Mesenteric fat pad (tissue), 1 donor: ENCODE results near the gene TEC. TPM values are rescaled to one million over a fixed set of nuclear protein-coding genes. Genes with fewer than 3 reads are reported as not detected.

Experiments
- DNase-seq: peaks from one replicate; pipeline ENCODE4 v3.0.0-alpha.2; 2020; ENCODE audit warnings: low spot score
- total RNA-seq: library from RNA; stranded (reverse); fragmentation: NEBNext Ultra II Directional; extraction: Animal tissue kit (Norgen Biotek cat#: 25700); gene quantifications from one replicate; pipeline ENCODE4 v1.2.1, GENCODE V29; 2021
- donor health status: DM: yes; HTN: yes; CAD: no.

TEC gene
- total RNA-seq, 1 donor from 2014 or later, result 5.4 TPM

DNA sequence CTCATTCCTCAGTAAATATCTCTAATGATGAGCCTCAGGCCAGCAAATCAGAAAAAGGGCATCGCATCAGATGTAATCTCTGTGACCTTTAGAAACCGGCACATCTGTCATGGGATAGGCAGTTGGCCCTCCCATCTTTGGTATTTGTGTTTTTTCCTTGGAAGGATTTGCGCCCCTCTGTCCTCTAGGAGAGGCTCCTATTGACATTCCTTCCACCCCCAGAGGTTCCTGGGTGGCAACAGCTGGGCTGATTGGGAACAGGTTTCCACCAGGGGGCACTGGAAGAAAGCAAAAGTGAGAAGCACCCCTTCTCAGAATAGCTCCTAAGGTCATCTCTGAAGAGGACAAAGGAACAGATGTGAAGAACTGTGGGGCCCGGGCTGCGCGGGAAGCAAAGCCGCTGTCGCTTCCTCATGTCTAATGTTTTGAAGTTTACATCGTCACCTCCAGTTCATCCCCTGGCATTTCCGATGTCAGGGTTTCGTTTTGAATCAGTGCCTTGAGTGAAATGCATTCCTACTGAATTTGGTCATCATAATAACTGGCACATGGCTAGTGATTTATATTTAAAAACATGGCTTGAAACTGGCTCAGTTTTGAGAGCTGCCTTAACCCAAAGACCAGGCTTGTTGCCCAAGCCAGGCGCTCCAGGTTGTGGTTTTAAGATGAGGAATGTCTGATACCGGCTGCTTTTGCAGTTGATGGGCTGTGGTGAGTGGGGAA is 141.8 kb downstream of the TEC start:
- DNase-seq, result no peak

DNA sequence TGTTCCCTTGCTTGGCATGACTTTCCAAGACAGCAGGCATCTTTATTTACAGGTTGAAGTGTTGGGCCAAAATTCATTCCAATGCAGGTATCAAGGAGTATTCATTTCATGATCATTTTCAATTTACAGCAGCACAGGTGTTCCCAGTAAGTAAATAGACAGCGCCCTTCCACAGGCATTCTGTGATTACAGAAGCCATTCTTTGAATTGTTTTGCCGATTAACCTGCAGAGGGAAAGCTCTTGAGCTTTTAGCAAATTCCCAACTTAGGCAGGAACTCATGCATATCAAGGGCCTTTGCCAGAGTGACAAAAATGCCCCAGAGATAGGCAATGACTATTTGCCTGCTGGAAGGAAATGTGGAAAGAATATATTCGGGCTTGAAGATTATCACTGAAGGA is 142.4 kb downstream of the TEC start:
- DNase-seq, result no peak

DNA sequence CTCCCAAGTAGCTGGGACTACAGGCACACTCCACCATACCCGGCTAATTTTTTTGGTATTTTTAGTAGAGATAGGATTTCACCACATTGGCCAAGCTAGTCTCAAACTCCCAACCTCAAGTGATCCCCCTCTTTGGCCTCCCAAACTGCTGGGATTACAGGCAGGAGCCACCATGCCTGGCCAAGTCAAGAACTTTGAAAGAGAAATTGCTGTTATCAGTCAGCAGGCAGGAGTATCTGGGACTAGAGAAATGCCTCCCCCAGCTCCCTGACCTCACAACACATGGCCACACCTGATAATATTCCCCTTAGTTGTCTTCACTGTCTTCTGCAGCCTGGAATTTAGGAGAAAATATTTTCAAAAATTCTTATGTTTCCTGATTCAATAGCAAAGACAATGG is 143.0 kb downstream of the TEC start:
- DNase-seq, result no peak

DNA sequence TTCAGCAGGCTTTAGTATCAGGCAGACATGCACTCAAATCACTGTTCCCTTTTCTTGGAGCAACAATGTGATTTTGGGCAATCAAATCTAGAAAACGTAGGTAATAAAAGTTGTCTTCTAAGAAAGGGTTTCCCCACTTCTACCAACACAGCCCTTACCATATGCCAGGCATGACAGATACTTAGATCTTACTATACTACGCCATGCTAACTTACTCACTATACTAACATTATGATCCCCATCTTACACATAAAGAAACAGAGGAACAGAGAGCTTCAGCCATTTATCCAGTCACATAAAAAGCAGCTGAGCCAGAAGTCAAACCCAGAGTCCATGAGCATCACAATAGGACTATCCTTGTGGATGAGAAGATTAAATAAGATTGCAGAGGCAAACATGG is 144.8 kb downstream of the TEC start:
- no peak for DNase-seq

DNA sequence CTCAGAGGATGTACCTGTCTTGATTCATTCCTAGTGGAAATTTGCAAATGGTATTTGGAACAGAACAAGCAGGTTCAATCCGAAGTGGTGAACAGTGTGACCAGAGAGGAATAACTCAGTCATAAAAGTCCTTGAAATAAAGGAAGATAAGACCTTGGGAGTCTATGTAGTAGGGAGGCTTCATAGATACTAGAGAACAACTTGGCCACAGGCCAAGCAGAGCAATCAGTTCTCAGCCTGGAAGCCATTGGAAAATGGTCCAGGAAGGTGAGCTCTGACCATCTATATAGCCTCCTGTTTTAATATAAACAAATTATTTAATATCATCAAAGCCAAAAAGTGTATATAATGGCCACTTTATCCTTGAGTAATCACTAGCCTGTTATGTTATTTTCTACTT is 146.9 kb downstream of the TEC start:
- no peak for DNase-seq

DNA sequence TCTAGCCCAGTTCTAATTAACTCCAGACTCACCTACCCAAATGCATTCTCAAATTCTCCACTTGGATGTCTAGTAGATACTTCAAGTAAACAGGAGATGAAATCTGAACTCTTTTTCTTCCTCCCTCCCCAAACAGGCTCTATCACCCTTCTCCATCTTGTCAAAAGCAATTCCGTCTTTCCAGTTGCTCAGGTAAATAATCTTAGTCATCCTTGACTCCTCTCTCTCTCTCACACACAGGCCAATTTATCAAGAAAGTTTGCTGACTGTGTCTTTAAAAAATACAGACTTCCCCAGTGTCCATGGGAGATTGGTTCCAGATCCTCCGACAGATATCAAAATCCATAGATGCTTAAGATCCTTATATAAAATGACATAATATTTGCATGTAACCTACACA is 148.5 kb downstream of the TEC start:
- DNase-seq, result no peak

DNA sequence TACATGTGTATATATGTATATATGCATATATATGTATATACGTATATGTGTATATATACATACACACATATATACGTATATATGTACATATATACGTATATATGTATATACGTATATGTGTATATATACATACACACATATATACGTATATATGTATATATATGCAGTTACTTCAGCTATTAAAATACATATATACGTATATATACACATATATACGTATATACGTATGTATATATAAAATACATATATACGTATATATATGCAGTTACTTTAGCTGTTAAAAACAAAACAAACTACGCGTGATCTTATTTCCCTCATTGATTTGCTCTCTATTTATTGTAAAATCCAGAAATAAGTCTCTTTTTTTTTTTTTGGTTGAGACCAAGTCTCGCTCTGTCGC is 149.5 kb downstream of the TEC start:
- DNase-seq, result no peak

DNA sequence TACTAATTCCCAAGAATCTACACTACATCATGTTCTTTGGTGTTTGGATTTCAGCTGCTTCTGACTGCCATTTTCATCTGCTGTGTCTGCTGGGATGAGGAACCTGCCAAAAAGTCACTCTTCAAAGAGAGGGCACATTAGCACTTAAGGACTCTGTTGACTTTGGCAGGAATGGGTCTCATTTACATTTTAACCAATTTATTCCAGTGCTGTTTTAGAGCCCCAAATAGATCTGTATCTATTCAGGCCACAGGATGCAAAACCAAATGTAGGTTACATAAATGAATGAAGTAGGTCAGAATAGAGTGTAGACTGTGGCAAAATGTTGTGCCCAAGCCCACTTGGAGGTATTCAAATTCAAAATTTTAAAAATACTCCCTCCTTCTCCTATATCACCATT is 150.0 kb downstream of the TEC start:
- DNase-seq, result no peak

DNA sequence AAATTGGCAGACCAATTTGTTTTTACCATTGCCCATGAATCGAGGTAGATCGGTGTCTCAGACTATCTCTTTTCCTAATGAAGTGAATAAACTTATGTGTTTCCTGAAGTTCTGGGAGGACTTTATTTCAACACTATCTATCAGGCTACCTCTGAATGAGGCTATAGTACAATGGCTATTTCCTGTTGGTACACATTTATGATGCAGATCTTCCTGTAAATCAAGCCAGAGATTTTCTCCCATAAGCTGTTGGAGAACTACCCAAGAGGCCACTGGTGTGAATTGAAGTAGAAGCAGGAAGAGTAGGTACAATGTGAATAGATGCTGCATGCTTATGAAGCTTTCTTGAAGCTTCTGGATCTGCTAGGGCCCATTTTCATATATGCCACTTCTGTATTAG is 151.6 kb downstream of the TEC start:
- no peak for DNase-seq

DNA sequence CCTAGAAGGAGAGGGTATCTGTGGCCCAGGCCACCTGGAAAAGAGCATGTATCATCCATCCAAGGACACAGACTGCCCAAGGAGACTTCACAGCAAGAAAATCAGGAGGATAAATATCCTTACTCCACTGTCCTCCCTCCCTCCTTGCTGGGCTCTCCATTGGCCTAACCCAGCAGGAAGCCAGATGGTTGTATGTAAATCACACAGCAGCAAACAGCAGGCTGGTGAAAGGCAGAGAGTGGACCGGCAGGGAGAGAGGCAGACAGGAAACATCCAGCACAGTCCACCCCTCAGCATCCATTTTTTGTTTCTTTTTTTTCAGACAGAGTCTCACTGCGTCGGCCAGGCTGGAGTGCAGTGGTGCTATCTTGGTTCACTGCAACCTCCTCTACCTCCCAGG is 153.1 kb downstream of the TEC start:
- DNase-seq, result no peak

DNA sequence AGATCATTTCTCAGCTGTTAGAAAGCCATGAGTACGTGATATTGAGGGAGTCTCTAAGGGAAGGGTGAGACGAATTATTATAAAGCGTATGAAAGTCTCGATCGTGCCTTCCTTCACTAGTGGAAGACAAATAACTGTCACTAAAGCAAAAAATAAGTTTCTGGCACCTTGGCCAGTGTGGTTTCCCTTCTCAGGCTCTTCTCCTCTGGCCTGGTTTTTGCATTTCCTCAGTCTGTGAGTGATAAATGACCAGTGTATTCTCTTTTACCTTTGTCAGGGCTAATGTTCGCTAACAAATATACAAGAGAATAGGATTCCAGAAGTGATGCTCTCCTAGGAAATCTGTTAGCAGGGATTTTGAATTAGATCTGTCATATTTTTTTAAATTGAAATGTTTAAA is 155.2 kb downstream of the TEC start:
- DNase-seq, result no peak

DNA sequence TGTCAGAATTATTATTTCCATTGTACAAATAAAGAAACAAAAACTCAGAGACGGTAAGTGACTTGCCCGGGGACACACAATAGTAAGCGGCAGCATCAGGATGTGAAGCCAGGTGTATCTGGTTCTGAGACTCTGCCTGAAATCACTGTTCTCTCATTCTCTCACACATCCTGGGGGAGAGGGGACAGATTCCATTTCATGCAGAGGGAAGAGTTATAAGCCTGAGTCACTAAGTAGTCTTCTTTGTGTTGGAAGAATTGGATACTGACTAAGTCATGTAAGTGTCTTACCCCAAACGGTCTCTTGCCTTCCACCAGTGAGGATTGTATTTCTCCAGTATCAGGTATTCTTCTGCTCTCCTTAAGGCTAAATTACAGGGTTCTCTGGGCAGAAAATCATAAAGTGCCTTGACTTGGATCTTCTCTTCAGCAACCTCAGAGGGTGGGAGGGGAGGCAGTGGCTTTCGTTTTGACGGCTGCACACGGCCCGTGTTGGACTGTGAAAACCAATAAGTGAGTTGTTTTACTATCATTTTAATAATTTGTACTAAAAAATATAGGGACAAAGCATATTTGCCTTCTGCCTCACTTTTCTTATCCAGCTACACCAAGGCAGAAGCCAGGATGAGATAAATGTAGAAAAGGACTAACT is 157.5 kb downstream of the TEC start:
- DNase-seq, result no peak

DNA sequence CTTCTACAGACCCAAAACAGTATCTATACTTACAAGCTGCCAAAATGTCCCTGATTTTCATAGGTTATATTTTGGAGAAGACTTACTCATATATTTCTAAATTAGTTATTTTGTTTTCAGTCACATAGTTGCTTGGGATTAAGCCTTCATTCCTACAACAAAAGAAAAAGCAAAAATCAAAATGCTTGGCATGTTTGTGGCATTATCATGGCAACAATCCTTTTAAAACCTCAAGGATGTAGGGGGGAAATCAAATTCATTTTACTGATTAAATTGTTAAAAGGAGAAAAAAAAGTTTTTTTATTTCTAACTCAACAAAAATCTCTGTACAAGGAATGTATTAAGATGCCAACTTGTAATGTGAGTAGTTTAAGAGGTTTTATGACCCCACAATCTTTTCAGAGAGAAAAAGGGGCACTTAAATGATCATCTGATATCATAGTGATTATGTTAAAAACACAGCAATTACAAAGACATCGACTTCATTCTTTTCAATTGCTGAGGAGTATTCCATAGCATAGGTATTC is 159.1 kb downstream of the TEC start:
- no peak for DNase-seq

DNA sequence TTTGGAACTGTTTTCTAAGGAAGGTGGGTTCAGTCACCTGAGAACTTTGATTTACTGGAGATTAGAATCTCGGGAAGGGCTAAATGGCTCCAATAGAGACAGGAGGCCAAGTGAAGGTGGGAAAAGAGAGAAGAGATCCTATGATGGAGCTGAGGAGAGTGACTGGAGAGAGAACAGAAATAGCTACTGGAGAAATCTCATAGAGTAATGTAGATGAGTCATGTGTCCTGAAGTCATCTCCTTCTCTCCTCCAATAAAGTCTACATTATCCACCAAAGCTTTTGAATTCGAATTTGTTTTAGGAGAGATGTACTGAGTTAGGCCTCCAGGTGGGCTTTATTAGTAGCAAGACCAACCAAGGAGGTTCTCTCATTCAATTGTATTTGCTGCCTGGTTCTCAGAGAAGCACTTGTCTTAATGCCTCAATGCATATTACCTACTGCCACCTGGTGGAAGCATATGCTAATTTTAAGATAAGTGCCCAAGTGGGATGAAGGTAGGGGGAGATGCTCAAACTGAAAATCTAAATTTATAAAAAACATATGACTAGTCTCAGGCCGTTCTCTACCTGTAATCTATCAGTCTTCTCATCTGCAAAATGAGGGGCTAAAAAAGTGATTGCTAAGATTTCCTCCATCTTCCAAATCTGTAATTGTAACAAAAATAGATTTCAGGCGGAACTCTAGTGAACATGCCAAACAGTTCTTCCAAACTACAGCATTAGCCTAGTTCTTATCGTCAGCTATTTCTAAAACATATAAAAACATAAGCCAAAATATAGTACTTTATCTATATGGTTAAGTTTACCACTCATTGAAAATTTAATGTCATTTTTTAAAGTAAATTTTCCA is 160.0 kb downstream of the TEC start:
- DNase-seq, result no peak

DNA sequence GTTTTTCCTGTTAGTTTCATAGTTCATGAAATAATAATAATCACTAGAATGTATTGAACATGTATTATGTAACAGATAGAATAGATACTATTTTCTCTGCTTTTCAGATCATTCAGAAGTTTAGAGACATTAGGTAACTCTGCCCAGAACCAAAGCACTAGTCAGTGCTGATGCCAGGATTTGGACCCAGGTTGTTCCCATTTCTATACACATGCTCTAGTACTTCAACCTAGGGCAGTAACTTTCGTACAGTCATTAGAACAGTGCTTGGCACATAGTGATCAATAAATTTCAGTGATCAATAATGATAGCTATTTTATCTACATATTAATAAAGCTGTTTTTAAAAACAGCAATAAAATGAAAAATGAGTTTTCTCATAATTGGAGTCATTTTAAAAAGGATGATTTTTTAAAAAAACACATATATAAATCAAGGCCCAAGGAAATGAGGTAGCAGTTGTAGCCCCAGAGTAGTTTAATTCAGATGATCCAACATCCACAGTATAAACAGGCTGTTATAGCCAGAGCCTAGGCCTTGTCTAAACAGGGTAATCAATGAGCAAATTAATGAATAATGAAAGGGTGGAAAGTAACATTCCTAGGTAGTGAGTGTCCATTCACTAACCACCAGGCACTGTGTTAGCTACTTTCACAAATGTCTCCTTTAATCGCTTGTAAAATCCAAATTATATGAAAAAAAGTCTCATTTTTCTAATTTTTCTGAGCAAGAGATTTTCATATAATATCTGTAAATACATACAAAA is 161.1 kb downstream of the TEC start:
- DNase-seq, result no peak

DNA sequence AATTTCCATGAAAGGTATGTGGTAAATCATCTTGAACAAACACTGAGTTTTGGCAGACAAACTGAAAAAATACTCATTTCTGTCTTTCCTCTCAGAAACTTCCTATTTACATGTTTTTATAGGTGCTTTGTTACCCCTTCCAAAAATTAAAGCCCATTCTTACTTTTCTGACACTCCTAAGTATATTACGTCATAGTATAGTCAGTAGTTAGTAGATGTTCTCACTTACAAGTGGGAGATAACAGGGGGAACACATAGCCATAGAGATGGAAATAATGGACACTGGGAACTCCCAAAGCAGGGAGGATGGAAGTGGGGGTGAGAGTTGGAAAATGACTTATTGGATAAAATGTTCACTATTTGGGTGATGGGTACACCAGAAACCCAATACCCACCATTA is 164.4 kb downstream of the TEC start:
- DNase-seq, result no peak

DNA sequence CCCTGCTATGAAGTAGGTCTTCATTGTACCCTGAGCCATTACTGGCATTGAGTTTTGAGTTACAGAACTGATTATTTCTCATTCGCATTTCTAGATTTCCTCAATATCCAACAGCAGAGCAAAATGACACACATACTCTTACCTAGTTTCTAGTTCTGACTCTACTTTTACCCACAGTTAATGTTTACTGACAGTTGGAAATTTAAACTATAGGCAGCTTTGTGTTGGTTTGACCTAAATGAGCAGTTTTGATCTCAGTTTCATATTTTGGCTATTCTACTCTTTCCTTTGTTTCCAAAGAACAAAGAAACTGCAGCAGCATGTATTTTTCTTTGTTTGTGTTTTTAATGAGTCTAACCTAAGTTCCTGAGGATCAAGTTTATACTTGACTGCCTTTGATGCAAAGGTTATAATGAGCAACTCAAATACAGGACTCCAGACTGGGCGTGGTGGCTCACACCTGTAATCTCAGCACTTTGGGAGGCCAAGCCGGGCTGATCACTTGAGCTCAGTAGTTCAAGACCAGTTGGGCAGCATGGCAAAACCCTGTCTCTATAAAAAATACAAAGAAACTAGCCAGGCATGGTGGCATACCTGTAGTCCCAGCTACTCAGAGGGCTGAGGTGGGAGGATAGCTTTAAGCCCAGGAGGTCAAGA is 166.0 kb downstream of the TEC start:
- DNase-seq, result no peak

DNA sequence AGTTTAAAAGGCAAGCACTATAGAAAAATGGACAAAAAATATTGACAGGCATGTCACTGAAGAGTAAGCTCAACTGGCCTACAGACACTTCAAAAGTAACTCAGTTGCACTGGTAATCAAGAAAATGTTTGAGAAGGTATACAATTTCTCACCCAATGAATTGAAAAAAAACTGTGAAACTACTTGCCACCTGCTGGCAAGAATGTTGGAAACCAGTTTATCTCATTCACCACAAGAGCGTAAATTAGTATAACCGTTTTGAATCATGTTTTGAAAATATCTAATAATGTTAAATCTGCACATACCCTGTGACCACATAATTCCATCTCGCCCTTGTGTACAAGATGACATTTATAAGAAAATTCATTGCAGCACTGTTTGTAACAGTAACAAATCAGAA is 167.3 kb downstream of the TEC start:
- DNase-seq, result no peak

DNA sequence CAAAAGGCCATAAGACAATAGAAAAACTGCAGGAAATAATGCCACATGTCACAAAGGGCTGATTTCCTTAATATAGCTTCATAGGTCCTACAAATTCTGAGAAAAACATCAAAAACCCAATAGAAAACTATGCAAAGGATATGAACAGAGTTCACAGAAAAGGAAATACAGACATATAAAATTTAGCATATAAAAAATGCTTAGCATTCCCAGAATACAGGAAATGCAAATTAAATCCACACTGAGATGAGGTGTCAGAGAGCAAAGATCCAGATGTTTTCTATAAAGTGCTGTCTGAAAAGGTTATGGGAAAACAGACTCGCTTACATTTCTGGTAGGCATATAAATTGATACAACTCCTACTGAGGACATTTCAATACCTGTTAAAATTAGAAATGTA is 169.4 kb downstream of the TEC start:
- no peak for DNase-seq

DNA sequence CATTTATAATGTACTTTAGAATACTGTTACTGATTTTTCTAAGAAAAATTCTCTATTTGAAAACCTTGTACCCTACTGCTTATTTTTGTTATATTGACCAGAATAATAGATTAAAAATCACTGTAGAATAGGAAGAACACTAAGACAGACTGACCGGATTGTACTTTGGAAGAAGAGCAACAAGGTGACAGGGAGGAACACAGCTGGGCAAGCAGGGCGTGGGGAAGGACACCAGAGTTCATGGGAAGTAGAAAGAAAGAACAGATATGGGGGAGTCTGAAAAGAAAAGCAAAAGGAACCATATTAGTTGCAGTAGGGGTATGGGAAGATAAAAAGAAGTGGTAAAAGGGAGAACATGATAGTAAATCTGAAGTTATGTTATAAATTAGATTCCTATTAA is 174.2 kb downstream of the TEC start:
- DNase-seq, result no peak

DNA sequence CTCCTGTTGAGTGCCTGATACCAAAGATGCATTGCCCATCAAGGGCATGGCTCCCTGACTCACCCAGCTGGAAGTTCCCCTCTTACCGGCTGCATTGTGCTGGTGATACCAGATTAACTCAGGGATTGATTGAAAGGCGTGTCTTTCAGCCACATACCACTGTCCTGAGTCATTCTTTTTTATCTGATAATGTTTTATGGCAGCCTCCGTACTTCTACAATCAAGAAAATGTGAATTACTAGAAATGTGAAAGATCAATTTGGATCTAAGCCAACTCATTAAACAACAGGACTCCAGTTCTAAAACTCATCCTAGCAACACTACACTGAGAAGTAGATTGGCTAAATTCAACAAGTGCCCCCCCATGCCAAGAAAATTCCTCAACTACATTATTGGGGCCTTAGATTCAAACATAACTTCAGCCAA is 175.6 kb downstream of the TEC start:
- no peak for DNase-seq
